DMS 273 treated with DMSO at 0.1 percent for 48 hours (cell line): Measurements from ENCODE around the gene SH3PXD2B.
"Not testable (repeated sequence)": the region's sequence is repeated elsewhere in the genome, so short reads cannot be mapped to it uniquely, and the experiment has no call there.

ENCODE experiments used
- DNase-seq: peaks from one replicate; lab custom pipeline; 2025; lab: John Stamatoyannopoulos, UW

SH3PXD2B gene

GRCh38 chr5:172339264-172340180, 114.8 kb downstream of the SH3PXD2B start:
- DNase-seq, result no peak

DNA sequence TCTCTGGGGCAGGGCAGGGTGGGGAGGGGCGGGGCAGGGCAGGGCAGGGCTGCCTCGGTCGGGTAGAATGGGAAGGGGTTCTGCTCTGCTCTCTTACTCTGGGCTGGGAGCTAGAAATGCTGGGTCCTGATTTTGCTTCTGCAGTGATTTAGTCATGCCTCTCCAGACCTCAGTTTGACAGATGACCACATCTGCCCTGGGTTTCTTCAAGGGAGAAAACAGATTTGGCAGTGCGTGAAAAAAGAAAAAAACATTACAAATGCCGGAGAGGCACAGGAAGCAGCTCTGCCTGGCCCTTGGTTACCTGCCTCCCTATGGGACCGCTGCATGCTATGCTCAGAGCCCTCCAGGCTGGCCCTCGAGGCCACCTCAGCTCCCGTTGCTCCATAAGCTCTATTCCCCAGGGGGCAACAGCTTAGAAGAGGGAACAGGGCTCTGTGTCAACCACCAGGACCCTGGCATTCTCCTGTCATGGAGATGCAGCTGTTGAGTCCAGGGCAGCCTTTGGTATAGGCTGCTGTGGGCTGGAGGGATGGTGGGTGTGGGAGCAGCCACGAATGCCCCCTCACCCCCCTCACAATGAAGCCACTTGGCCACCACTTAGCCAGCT, 117.5 kb downstream of the SH3PXD2B start:
- DNase-seq, result peak; percentile 22

DNA sequence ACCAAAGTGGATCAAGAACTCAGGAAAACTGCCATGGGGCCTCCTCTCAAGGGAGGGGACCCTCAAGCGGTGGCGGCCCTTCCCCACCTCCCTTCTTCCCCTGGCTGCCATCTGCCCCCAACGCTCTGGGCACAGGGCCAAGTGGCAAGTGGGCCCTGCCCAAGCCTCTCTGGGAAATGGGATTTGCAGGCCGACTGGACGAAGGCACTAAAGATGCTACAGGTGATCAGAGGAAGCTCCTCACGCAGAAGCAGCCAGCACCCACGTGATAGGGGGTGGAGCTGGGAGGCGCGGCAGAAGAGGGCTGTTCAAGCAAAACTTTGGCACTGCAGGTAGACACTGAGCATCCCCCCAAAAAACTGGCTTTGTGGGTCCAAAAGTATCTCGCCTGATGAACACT, 118.1 kb downstream of the SH3PXD2B start:
- DNase-seq, result no peak

DNA sequence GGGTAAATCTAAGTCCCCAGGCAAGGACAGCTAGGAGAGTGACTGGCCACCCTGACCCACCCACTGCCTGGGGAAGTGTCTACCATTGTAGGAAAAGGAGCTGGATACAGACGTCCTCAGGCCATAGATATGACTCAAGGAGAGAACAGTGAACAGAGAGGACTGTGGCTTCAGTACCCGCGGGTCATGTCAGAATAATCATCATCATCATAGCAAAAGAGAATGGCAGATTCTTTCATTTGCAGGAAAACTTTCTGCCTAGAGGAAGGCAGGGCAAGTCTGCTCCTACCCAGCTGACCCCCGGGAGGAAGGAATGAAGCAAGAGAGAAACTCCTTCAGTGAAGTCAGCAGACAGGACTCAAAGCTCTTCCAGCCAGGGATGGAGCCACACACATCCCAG, 118.6 kb downstream of the SH3PXD2B start:
- no peak for DNase-seq

DNA sequence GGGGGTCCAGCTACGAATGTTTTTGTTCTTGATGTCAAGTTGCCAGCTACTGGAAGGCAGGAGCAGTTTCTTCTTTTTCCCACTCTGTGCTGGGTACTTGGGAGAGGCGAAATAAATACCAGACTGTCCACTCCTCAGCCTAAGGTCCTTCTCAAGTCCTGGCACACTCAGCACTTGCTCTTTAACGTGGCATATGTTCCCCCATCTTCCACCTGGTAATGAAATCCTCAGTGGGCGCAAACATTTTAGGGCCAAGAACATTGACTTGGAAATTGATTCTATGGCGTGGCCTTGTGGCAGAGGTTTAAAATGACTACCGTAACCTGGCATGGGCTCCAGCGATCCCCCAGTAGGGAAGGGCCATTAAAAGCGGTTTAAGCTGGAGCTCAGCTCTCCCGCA, 119.7 kb downstream of the SH3PXD2B start:
- no peak for DNase-seq

- DNase-seq, result no peak
Observed at GRCh38 chr5:172334196-172334595, 120.1 kb downstream of the SH3PXD2B start.

DNA sequence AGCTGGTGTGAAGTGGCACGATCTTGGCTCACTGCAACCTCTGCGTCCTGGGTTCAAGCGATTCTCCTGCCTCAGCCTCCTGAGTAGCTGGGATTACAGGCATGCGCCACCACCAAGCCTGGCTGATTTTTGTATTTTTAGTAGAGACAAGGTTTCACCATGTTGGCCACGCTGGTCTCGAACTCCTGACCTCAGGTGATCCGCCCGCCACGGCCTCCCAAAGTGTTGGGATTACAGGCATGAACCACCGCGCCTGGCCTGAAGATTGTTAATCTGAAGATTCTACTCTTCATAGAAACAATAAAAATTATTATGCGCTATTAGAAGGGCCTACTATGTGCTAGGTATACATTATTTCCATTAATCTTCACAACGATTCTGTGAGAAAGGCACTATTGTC, 127.4 kb downstream of the SH3PXD2B start:
- DNase-seq, result not testable (repeated sequence)

GRCh38 chr5:172325452-172325851, 128.9 kb downstream of the SH3PXD2B start:
- DNase-seq, result no peak

DNA sequence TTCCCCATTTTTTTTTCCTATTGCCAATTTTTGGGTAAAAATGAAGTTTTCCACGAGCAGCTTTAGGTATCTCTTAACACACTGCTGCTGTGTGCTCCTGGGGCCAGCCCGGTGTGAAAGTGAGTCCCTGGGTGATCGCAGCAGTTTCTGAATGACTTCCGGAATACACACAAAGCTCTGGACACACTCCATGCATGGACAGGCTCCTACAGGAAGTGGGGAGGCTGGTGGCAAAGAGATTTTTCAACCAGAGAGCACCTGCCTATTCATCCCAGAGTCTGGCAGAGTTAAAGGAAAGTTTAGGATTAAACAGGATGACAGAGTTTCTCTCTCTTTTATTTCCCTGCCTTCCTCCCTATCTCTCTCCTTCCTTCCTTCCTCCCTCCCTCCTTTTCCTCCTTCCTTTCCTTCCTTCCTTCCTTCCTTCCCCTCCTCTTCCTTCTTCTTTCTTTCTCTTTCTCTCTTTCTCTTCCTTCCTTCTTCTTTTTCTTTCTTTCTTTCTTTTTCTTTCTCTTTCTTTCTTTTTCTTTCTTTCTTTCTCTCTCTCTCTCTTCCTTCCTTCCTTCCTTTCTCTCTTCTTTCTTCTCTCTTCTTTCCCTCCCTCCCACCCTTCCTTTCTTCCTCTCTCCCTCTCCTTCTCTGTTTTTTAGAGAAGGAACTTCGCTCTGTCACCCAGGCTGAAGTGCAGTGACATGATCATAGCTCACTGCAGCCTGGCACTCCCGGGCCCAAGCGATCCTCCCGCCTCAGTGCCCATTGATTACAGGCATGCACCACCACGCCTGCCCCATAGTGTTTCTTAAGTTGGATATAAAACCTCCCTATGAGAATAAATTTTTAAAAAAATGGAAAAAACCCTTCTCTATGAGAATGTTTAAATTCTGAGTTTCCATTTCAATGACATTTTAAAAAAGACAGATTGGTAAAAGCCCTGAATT, 132.0 kb downstream of the SH3PXD2B start:
- no peak for DNase-seq

GRCh38 chr5:172321593-172321992, 132.7 kb downstream of the SH3PXD2B start:
- no peak for DNase-seq

GRCh38 chr5:172319708-172320441, 134.4 kb downstream of the SH3PXD2B start:
- no peak for DNase-seq

GRCh38 chr5:172315587-172316493, 138.5 kb downstream of the SH3PXD2B start:
- no peak for DNase-seq

- no peak for DNase-seq
Observed at GRCh38 chr5:172313915-172314314, 140.4 kb downstream of the SH3PXD2B start.

GRCh38 chr5:172312286-172312685, 142.0 kb downstream of the SH3PXD2B start:
- DNase-seq, result no peak

DNA sequence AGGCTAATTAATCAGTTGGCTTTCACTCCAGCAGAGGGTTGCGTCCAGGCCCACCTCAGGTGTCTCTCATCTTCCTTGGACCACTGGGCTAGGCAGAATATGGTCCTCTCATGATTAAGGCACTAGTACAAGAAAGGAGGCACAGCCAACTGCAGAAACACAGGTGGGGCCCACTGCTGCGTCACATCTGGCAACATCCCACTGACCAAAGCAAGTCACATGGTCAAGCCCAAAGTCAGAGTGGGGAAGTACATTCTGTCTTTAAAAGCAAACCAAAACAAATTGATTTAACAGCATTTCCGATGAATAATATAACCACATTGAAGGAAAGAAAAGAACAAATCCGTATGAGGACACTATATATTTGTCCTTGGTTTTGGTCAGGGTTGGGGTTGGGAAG, 142.7 kb downstream of the SH3PXD2B start:
- DNase-seq, result no peak

GRCh38 chr5:172311026-172311425, 143.3 kb downstream of the SH3PXD2B start:
- no peak for DNase-seq

DNA sequence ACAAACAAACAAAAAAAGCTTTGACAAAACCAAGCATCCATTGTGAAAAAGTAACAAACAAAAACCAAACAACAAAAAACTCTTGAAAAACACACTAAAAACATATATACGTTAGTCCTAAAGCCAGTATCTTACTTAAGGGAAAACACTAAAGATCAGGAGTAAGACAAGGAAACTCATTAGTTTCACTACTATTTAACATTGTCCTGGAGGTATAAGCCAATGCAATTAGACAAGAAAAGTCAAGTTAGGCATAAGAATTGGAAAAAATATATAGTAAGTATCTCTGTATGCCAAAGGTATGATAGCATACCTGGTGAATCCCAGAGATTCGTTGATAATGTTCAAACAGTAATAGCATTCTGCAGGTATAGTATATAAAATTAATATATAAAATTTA, 148.9 kb downstream of the SH3PXD2B start:
- no peak for DNase-seq

DNA sequence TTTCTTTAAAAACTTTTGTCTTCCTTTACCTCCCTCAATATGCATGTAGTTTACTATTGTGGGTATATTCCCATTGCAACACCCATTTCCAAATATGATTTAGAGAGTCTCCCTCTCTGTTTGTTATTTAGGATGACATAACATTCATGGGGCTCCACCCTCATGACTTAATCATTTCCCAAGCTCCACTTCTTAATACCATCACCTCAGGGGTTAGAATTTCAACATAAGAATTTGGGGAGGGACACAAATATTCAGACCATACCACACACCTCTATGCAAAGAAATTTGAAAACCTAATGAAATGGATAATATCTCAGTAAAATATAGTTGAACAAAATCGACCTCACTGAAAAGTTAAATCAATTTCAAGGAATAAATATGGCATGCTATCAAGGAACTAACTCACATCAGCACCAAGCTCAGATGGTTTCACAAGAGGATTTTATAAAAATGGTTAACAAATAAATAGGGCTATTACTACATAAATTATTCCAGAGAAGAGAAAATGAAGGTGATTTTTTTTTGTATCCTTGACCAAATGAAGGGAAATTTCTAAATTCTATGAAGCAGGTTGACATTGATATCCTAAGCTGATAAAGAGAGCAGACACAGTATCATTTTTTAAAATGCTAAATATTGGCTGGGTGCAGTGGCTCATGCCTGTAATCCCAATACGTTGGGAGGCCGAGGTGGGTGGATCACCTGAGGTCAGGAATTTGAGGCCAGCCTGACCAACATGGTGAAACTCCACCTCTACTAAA, 150.6 kb downstream of the SH3PXD2B start:
- no peak for DNase-seq

GRCh38 chr5:172303162-172303561, 151.2 kb downstream of the SH3PXD2B start:
- DNase-seq, result no peak
